HFF-Myc (cell line): Measurements from ENCODE around the gene MOB2.

Experiments used
- DNase-seq: peaks from one replicate; pipeline ENCODE4 v3.0.0-alpha.2; 2011; ENCODE audit warnings: low read depth; ENCODE audit errors: extremely low read depth
- H3K4me3 ChIP-seq: replicated peaks from 2 replicates; pipeline ENCODE4 v1.5.1; 2011; ENCODE audit warnings: low read depth, mild to moderate bottlenecking, control low read depth, low read length
- TF ChIP-seq, protein P1 (sequence below): IDR thresholded peaks from 2 replicates; pipeline ENCODE4 v1.5.1; 2012; ENCODE audit warnings: mild to moderate bottlenecking, low read depth, low read length, control low read depth; ENCODE audit errors: missing control alignments

MOB2 gene

DNA sequence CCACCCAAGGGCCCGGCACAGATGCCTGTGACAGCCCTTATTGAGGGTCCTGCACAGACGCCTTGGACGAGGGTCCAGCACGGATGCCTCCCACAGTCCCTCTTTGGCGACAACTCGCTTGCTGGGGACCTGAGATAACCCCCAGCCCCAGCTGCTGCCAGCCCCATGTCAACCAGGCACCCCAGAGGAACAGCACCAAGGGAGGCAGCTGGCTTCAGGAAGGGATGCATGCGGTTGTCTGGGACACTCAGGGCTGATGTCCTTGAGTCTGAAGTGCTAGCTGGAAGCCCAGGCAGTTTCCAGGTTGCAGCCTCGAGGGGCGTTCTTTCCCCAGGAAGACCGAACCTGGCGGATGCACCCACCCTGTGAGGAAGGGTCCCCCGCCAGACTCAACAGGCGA is 33.8 kb downstream of the MOB2 start:
- TF ChIP-seq, protein P1, sequence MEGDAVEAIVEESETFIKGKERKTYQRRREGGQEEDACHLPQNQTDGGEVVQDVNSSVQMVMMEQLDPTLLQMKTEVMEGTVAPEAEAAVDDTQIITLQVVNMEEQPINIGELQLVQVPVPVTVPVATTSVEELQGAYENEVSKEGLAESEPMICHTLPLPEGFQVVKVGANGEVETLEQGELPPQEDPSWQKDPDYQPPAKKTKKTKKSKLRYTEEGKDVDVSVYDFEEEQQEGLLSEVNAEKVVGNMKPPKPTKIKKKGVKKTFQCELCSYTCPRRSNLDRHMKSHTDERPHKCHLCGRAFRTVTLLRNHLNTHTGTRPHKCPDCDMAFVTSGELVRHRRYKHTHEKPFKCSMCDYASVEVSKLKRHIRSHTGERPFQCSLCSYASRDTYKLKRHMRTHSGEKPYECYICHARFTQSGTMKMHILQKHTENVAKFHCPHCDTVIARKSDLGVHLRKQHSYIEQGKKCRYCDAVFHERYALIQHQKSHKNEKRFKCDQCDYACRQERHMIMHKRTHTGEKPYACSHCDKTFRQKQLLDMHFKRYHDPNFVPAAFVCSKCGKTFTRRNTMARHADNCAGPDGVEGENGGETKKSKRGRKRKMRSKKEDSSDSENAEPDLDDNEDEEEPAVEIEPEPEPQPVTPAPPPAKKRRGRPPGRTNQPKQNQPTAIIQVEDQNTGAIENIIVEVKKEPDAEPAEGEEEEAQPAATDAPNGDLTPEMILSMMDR = no peak
- no peak for DNase-seq
- H3K4me3 ChIP-seq = no peak overlapping the region

DNA sequence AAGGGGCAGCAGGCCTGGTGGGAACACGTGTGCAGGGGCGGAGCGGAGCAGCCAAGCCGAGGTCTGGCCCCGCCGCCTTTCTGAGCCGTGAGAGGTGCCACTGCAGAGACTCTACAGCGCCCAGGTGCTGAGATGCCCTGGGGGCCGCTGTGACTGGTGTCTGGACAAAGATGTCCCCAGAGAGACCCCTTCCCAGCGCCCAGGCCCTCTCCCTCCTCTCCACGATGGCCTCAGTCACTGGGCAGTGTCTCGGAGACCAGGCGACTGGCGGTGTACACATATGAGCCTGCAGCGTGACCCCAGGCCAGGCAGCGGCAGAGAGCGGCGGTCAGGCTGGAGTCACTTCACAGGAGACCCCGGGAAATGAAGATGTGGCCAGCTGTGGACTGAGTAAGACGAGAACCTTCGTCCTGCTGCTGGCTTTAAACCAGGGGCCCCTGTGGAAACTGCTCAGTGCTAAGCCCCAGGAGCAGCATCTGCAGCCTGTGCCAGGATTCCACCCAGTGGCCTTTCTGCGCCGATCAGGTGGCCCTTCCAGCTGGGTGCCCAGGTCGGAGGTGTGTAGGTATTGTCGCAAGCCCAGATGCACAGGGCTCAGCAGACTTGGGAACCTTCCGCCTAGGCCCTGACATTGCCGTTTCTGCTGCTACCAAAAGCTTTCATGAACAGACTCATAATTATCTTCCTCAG is 34.7 kb downstream of the MOB2 start:
- TF ChIP-seq, protein P1 = no peak
- DNase-seq = no peak

DNA sequence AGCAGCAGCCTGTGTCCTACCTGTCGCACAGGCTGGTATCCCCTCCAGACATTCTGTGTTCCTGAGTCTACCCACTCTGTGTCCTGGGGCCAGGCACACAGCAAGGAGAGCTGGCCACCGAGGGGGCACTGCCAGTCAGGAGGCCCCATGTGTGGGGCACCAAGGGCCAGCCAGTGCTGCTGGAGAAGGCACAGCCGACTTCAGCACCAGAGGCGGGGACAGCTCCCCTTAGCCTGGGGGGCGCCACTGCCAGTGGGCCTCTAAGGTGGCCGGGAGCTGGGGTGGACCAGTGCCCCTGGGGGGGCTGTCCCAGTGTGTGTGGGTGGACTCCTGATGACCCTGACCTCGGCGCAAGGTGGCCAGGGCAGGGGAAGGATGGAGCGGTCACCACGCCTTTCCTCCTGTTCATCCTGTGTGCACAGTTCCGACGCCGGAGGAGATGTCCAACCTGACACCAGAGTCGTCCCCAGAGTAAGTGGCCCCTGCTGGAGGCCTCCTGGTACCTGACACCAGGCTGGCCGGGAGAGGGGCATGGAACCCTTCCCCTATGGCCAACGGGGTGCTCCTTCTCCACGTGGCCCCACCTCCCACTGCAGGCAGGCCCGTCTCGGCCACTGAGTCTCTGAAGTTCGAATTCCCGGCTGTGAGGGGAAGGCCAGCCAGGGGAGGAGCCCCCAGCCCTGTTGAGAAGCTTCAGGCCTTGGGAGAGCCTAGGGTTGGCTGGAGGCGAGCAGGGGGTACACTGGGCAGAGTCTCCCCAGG is 35.4 kb downstream of the MOB2 start:
- TF ChIP-seq, protein P1 = no peak
- no peak overlapping the region for H3K4me3 ChIP-seq
- DNase-seq = no peak

More for the DNA sequence above, 34.7 kb downstream of the MOB2 start:
- no peak overlapping the region for H3K4me3 ChIP-seq

DNA sequence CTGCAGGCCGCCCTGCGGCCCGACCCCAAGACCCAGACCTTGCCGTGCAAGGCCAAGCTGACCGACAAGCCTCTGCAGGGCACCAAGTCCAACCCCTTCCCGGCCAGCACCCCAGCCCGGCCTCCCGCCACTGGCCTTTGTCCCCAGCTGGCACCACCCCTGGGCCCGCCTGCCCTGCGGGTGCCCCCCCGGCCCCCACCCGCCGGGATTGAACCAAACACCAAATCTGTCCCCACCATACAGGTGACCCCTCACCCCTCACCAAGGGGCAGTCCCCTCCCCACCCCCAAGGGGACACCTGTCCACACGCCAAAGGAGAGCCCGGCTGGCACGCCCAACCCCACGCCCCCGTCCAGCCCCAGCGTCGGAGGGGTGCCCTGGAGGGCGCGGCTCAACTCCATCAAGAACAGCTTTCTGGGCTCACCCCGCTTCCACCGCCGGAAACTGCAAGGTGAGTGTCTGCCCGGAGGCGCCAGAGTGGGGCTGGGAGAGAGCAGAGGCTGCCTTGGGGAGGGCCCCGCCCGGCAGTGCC is 36.2 kb downstream of the MOB2 start:
- TF ChIP-seq, protein P1 = no peak
- DNase-seq = no peak
- H3K4me3 ChIP-seq = no peak overlapping the region

DNA sequence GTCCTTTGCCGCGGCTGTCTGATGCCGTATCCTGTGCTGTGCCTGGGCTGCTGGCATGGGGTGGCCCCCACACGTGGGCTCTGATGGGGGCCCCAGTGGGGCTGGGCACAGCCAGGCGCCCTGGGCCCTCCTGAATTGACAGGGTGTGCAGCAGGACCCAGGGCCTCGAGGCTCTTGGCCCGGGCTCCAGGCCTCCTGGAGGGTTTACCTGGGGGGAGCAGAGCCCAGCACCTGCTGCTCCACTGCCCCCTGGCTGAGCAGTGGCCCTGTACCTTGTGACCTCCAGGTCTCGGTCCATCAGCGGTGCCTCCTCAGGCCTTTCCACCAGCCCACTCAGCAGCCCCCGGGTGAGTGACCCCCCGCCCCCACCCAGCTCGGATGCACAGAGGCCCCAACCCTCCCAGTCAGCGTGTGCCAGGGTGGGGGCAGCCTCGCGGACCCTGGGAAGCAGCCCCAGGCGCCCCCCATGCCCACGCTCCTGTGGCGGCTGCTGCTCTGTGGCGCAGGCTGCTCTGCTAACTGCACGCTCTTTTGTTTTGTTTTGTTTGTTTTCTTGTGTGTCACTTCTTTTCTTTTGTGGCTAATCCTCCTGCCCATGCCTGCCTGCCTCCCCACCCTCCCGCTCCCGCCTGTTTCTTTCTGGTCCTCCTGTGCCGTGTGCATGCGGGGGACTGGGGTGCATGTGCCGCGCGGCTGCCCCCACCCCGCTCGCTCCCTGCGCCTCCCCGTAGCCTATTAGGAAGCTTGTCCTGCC is 36.9 kb downstream of the MOB2 start:
- no peak overlapping the region for H3K4me3 ChIP-seq

DNA sequence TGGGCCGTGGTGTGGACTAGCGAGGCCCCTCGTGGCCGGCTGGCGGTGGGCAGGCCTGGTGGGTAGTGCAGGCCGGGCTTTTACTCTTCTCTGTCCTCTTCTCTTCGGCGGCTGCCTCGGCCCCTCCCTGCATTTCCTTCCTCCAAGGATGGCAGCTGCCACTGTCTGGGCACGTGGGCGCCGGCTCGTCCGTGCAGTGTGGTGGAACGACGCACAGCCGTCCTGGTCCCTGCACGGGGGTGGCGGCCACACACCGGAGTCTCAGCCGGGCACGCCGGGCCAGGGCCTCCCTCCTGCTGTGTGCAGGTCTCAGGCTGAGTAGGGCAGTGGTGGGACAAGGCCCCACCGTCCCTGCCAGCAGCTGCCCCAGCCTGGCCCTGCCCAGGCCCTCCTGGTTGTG is 37.7 kb downstream of the MOB2 start:
- no peak overlapping the region for H3K4me3 ChIP-seq
- DNase-seq = no peak
- TF ChIP-seq, protein P1 = no peak

More for the DNA sequence above, 36.9 kb downstream of the MOB2 start:
- DNase-seq = no peak
- TF ChIP-seq, protein P1 = no peak
